HG03066 (cell line): ENCODE results near the gene OR7C1.
"Not testable (repeated sequence)": the region's sequence is repeated elsewhere in the genome, so short reads cannot be mapped to it uniquely, and the experiment has no call there.

Source experiments
- ATAC-seq: cut with Tn5 transposase; IDR thresholded peaks from one replicate; pipeline ENCODE4 v1.9.1; 2021; ENCODE audit warnings: low read depth; ENCODE audit not compliant: unreplicated experiment

The OR7C1 gene

GRCh38 chr19:14785102-14785793 lies 49.7 kb downstream of the OR7C1 start:
- ATAC-seq: not testable (repeated sequence)

- ATAC-seq: not testable (repeated sequence)
These were observed 50.3 kb downstream of the OR7C1 start for GRCh38 chr19:14784730-14785101.

- ATAC-seq: not testable (repeated sequence)
These were observed 51.5 kb downstream of the OR7C1 start for GRCh38 chr19:14783410-14783998.

- no peak for ATAC-seq
These were observed 52.2 kb downstream of the OR7C1 start for GRCh38 chr19:14782626-14783409.

GRCh38 chr19:14781713-14782536 lies 53.1 kb downstream of the OR7C1 start:
- ATAC-seq: not testable (repeated sequence)

- ATAC-seq: not testable (repeated sequence)
These were observed 54.3 kb downstream of the OR7C1 start for GRCh38 chr19:14780622-14781225.

GRCh38 chr19:14779151-14779550 lies 55.8 kb downstream of the OR7C1 start:
- ATAC-seq: no peak

- not testable (repeated sequence) for ATAC-seq
These were observed 56.7 kb downstream of the OR7C1 start, which contains the start of gene ADGRE2 for GRCh38 chr19:14778110-14778845. Gene ADGRE2, minus strand, starts transcription at chr19:14778560. Its CDS starts 1,804 bp downstream, at chr19:14776756.

- not testable (repeated sequence) for ATAC-seq
These were observed 57.3 kb downstream of the OR7C1 start for GRCh38 chr19:14777645-14778044.

- no peak for ATAC-seq
These were observed 59.0 kb downstream of the OR7C1 start for GRCh38 chr19:14775869-14776586.

- not testable (repeated sequence) for ATAC-seq
These were observed 59.7 kb downstream of the OR7C1 start for GRCh38 chr19:14775326-14775725.

GRCh38 chr19:14774373-14774772 lies 60.6 kb downstream of the OR7C1 start:
- ATAC-seq: no peak

GRCh38 chr19:14773722-14774121 lies 61.3 kb downstream of the OR7C1 start:
- ATAC-seq: not testable (repeated sequence)

GRCh38 chr19:14772995-14773394 lies 62.0 kb downstream of the OR7C1 start:
- ATAC-seq: no peak

- no peak for ATAC-seq
These were observed 62.5 kb downstream of the OR7C1 start for GRCh38 chr19:14772467-14772866.

GRCh38 chr19:14770944-14771839 lies 63.8 kb downstream of the OR7C1 start:
- no peak for ATAC-seq

GRCh38 chr19:14770136-14770535 lies 64.8 kb downstream of the OR7C1 start:
- ATAC-seq: no peak

- ATAC-seq: no peak
These were observed 65.8 kb downstream of the OR7C1 start for GRCh38 chr19:14769201-14769600.
